Hepatocyte (in vitro differentiated cells): ENCODE measurements around the gene STX4.

Source experiments
- EZH2phosphoT487 ChIP-seq: fragments of 200-600 bp; sonication (generic); IDR thresholded peaks from one replicate; pipeline ENCODE4 v1.6.1; 2018; ENCODE audit warnings: antibody characterized with exemption, mild to moderate bottlenecking, low read depth, moderate library complexity; ENCODE audit not compliant: unreplicated experiment, severe bottlenecking
- TF ChIP-seq, protein P1 (sequence below): fragments of 200-600 bp; sonication (generic); IDR thresholded peaks from 2 replicates; pipeline ENCODE4 v1.5.1; 2016; ENCODE audit warnings: antibody characterized with exemption, mild to moderate bottlenecking; ENCODE audit not compliant: poor library complexity

DNA sequence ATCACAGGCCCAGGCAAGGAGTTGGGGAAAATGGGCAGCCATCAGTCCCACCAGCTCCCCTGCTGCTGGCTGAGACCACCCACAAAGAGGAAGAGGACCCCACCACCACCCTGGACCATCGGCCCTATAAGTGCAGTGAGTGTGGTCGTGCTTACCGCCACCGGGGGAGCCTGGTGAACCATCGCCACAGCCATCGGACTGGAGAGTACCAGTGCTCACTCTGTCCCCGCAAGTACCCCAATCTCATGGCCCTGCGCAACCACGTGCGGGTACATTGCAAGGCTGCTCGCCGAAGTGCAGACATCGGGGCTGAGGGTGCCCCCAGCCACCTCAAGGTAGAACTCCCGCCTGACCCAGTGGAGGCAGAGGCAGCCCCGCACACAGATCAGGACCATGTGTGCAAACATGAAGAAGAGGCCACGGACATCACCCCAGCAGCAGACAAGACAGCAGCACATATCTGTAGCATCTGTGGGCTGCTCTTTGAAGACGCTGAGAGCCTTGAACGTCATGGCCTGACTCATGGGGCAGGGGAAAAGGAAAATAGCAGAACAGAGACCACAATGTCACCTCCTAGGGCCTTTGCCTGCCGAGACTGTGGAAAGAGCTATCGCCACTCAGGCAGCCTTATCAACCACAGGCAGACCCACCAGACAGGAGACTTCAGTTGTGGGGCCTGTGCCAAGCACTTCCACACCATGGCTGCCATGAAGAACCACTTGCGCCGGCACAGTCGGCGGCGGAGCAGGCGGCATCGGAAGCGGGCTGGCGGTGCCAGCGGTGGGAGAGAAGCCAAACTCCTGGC lies 44.4 kb downstream of the STX4 start:
- TF ChIP-seq EZH2phosphoT487 = no peak
- TF ChIP-seq, protein P1, sequence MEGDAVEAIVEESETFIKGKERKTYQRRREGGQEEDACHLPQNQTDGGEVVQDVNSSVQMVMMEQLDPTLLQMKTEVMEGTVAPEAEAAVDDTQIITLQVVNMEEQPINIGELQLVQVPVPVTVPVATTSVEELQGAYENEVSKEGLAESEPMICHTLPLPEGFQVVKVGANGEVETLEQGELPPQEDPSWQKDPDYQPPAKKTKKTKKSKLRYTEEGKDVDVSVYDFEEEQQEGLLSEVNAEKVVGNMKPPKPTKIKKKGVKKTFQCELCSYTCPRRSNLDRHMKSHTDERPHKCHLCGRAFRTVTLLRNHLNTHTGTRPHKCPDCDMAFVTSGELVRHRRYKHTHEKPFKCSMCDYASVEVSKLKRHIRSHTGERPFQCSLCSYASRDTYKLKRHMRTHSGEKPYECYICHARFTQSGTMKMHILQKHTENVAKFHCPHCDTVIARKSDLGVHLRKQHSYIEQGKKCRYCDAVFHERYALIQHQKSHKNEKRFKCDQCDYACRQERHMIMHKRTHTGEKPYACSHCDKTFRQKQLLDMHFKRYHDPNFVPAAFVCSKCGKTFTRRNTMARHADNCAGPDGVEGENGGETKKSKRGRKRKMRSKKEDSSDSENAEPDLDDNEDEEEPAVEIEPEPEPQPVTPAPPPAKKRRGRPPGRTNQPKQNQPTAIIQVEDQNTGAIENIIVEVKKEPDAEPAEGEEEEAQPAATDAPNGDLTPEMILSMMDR = no peak
